Chondrocyte (in vitro differentiated cells): Measurements from ENCODE around the gene GPRC5B. TPM values are rescaled to one million over a fixed set of nuclear protein-coding genes. Genes with fewer than 3 reads are reported as not detected.

Source experiments
- DNase-seq: peaks from one replicate; pipeline ENCODE4 v3.0.0; 2021; ENCODE audit warnings: mixed read lengths, low spot score
- H3K27ac Mint-ChIP-seq: one replicate; pipeline ENCODE4 v1.8.0; 2021; ENCODE audit warnings: mild to moderate bottlenecking, moderate library complexity, mixed read lengths; ENCODE audit not compliant: unreplicated experiment
- H3K27me3 Mint-ChIP-seq: 2 replicates; pipeline ENCODE4 v1.8.0; 2021; ENCODE audit warnings: low read depth, mixed read lengths
- H3K36me3 Mint-ChIP-seq: 2 replicates; pipeline ENCODE4 v1.8.0; 2021; ENCODE audit warnings: low read depth, mixed read lengths
- H3K4me1 Mint-ChIP-seq: 2 replicates; pipeline ENCODE4 v1.8.0; 2021; ENCODE audit warnings: low read depth, mild to moderate bottlenecking, mixed read lengths
- H3K4me3 Mint-ChIP-seq: one replicate; pipeline ENCODE4 v1.8.0; 2021; ENCODE audit warnings: mild to moderate bottlenecking, moderate library complexity, mixed read lengths; ENCODE audit not compliant: unreplicated experiment
- H3K9me3 Mint-ChIP-seq: 2 replicates; pipeline ENCODE4 v1.8.0; 2021; ENCODE audit warnings: low read depth, mixed read lengths
- total RNA-seq: library from RNA; stranded (reverse); gene quantifications from 3 replicates; pipeline ENCODE4 v1.2.1, GENCODE V29; 2021
- TF ChIP-seq, protein P1 (sequence below): fragments of 200-600 bp; sonication (generic); IDR thresholded peaks from 2 replicates; pipeline ENCODE4 v1.5.0; 2021; ENCODE audit warnings: antibody characterized with exemption, mild to moderate bottlenecking, moderate library complexity

GPRC5B gene
- total RNA-seq, 1 donor from 2014 or later: 2.2 TPM

DNA sequence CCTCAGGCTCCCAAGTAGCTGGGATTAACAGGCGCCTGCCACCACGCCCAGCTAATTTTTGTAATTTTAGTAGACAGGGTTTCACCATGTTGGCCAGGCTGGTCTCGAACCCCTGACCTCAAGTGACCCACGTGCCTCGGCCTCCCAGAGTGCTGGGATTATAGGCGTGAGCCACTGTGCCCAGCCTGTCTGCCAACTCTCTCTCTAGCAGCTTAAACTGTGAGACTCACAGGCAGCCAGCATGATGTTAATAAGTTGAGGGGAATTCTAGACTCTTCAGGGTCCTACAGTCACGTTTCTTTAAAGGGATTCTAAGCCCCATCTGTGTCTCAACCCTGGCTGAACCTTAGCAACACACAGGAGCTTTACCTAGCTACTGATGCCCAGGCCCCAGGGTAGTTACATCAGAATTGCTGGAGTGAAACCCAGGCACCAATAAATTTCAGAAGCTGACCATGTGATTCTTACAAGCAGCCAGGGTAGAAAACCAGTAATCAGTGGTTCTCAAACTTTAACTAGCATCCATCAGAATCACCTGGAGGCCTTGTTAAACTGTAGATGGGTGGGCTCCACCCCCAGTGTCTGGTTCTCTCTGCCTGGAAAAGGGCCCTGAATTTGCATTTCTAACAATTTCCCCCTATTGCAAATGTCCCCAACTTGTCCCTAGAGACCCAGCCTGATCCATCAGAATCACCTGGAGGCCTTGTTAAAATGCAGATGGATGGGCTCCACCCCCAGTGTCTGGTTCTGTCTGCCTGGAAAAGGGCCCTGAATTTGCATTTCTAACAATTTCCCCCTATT is 30.7 kb downstream of the GPRC5B start:
- Mint-ChIP-seq H3K36me3 (no peaks in the 10 kb centered on the region), H3K27ac (no peak overlapping the region)

DNA sequence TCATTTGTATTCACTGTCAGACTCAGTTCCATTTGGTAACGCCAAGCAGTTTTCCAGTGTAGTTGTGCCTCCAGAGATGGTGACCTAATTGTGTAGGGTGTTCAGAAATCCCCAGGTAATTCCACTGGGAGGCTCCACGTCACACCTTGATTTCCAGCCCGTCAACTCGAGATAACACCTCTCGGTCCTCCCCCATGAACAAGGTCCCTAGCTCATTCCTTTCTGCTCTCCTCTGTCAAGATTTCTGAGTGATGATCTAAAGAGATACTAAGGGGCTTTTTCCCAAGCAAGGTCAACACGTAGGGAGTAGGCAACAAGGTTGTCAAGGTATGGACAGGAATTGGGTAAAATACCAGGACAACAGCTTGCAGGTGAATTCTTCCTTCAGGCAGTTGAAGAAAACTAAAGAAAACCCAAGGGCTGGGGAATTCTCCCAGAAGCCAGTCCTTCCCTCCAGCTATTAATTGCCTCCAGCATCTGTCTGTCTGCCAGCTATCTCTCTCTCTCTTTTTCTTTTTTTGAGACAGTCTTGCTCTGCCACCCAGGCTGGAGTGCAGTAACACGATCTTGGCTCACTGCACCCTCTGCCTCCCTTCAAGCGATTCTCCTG is 31.4 kb downstream of the GPRC5B start:
- Mint-ChIP-seq H3K4me3 (no peak overlapping the region), H3K9me3 (no peaks in the 10 kb centered on the region), H3K4me1 (peaks cover 5% of the 10 kb centered on the region), H3K27me3 (no peaks in the 10 kb centered on the region), H3K27ac (no peak overlapping the region), H3K36me3 (no peaks in the 10 kb centered on the region)
- TF ChIP-seq, protein P1, sequence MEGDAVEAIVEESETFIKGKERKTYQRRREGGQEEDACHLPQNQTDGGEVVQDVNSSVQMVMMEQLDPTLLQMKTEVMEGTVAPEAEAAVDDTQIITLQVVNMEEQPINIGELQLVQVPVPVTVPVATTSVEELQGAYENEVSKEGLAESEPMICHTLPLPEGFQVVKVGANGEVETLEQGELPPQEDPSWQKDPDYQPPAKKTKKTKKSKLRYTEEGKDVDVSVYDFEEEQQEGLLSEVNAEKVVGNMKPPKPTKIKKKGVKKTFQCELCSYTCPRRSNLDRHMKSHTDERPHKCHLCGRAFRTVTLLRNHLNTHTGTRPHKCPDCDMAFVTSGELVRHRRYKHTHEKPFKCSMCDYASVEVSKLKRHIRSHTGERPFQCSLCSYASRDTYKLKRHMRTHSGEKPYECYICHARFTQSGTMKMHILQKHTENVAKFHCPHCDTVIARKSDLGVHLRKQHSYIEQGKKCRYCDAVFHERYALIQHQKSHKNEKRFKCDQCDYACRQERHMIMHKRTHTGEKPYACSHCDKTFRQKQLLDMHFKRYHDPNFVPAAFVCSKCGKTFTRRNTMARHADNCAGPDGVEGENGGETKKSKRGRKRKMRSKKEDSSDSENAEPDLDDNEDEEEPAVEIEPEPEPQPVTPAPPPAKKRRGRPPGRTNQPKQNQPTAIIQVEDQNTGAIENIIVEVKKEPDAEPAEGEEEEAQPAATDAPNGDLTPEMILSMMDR: no peak
- DNase-seq: no peak

More for the DNA sequence above, 30.7 kb downstream of the GPRC5B start:
- Mint-ChIP-seq H3K4me1 (peaks cover 5% of the 10 kb centered on the region), H3K9me3 (no peaks in the 10 kb centered on the region), H3K4me3 (no peak overlapping the region), H3K27me3 (no peaks in the 10 kb centered on the region)
- no peak for DNase-seq
- TF ChIP-seq, protein P1: no peak

DNA sequence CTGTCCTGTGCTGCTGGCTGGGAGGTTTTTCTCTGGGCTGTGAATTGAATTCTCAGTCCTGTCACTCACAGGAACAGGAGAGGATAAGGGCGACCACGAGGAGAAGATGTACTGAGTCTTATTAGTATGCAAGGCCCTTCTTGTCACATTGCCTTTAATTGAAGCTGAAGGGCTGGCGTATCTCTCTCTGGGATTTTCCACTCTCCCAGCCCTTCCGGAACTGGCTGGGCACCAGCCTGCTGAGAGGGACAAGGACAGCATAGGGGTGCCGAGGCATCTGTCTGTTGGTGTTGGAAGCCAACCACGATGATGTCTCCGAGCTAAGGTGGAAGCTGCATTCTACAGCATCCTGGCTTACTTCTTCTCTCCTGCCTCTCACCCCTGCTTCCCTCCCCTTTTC is 33.2 kb downstream of the GPRC5B start:
- H3K36me3 Mint-ChIP-seq: no peaks in the 10 kb centered on the region
- no peak overlapping the region for H3K27ac Mint-ChIP-seq
- H3K9me3 Mint-ChIP-seq: no peaks in the 10 kb centered on the region
- no peak overlapping the region for H3K4me3 Mint-ChIP-seq
- TF ChIP-seq, protein P1: no peak
- H3K4me1 Mint-ChIP-seq: no peaks in the 10 kb centered on the region
- H3K27me3 Mint-ChIP-seq: no peaks in the 10 kb centered on the region
- DNase-seq: no peak

DNA sequence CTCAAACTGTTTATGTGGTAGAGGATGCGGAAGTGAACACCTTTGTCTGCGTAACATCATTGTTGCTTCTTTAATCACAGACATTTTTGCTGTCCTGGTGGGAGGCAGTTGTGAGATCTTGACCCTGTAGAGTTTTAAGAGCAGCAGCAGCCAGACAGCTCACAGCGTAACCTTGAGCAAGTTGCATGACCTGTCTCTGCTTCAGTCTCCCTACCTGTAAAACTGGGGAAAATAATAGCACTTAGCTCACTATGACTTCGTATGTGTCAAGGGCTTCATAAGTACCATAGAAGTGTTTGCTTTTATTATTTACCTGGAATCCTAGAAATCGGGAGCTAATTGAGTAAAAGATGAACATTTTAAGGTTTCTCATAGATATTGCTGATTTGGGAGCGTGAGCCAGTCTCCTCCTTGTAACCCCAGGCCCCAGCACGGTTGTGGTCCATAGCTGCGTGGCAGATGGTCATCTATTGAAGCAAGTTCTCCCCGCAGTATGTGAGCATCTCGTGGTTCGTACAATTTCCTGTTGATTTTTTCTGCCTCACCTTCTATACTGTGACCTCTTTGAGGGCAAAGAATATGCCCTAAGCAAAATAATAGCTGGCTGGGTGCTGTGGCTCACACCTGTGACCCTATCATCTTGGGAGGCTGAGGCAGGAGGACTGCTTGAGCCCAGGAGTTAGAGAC is 34.4 kb downstream of the GPRC5B start:
- H3K27ac Mint-ChIP-seq: no peak overlapping the region
- H3K27me3 Mint-ChIP-seq: no peaks in the 10 kb centered on the region
- TF ChIP-seq, protein P1: no peak
- no peak overlapping the region for H3K4me3 Mint-ChIP-seq
- DNase-seq: no peak
- no peaks in the 10 kb centered on the region for H3K9me3 Mint-ChIP-seq
- no peaks in the 10 kb centered on the region for H3K36me3 Mint-ChIP-seq
- H3K4me1 Mint-ChIP-seq: peaks cover 2% of the 10 kb centered on the region

DNA sequence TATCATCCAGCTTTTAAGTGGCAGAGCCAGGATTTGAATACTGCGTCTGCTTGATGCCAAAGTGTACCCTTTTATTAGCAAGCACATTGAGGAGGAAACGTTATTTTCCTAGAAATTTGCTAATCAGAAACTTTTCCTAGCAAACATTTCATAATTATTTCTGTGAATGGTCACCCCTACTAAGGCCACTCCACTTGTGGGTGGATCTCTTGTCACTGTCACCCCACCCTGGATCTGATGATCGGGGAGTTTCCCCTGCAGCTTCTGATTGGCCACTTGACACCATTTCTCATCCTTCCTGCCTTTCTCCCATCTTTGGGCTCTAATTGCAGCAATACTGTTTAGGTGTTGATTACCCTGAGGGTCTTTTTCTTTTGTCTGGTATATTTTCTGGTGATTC is 35.9 kb downstream of the GPRC5B start:
- no peak for DNase-seq
- TF ChIP-seq, protein P1: no peak

More for the DNA sequence above, 35.9 kb downstream of the GPRC5B start:
- no peak overlapping the region for H3K4me3 Mint-ChIP-seq
- H3K9me3 Mint-ChIP-seq: no peaks in the 10 kb centered on the region
- H3K36me3 Mint-ChIP-seq: no peaks in the 10 kb centered on the region
- H3K27ac Mint-ChIP-seq: no peak overlapping the region
- H3K4me1 Mint-ChIP-seq: peaks cover 6% of the 10 kb centered on the region
- no peaks in the 10 kb centered on the region for H3K27me3 Mint-ChIP-seq
